ENCODE data around the gene FBXO17.
A peak's percentile ranks its signal among the peaks of the same experiment; 100 is the strongest.
"Not testable (repeated sequence)": the region's sequence is repeated elsewhere in the genome, so short reads cannot be mapped to it uniquely, and the experiment has no call there.

Gene FBXO17, protein sequence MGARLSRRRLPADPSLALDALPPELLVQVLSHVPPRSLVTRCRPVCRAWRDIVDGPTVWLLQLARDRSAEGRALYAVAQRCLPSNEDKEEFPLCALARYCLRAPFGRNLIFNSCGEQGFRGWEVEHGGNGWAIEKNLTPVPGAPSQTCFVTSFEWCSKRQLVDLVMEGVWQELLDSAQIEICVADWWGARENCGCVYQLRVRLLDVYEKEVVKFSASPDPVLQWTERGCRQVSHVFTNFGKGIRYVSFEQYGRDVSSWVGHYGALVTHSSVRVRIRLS

DNA sequence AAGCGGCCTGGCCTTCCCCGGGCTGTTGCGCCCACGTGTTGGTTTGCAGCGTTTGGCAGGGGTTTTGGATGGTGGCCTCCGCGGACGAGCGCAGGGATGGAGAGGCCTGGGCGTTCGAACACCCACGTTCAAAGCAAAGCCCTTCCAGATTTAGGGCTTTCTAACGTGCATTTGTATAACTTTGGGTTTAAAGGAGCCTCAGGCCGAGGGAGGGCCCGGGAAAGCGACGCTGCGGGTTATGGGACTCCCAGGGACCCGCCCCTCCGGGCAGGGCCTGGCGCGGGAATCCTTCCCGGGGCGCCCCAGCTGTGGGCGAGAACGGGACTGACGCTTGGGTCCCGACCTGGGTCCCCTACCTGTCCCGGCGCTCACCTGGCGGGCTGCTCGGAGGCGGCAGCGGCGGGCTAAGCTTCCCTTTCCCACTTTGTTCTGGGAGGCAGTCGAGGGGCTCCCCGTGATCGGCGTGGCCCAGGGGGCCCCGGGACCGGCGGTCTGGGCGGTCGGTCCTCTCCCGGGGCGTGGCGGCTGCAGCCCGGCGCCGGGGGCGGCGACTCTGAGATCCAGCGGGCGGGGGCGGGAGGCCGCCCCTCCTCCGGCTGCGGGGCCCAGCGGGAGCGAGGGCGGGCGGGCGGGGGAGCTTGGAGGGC is at the start of gene FBXO17:
Gene FBXO17 (minus strand): TSS at position 529 of the 647 bp plus-strand sequence. CDS start 25,423 bp downstream, outside the sequence.
- H3K4me3 Mint-ChIP-seq = peak within 1 kb of the TSS; percentile 67
- peaks cover 21% of the 10 kb centered on the region for H3K27me3 Mint-ChIP-seq
- H3K36me3 Mint-ChIP-seq = no peaks in the 10 kb centered on the region
- no peaks in the 10 kb centered on the region for H3K9me3 Mint-ChIP-seq (ENCODE audit: low read depth)
- no peak within 1 kb of the TSS for H3K27ac Mint-ChIP-seq
- H3K4me1 Mint-ChIP-seq (ENCODE audit: low read depth) = peaks cover 16% of the 10 kb centered on the region

DNA sequence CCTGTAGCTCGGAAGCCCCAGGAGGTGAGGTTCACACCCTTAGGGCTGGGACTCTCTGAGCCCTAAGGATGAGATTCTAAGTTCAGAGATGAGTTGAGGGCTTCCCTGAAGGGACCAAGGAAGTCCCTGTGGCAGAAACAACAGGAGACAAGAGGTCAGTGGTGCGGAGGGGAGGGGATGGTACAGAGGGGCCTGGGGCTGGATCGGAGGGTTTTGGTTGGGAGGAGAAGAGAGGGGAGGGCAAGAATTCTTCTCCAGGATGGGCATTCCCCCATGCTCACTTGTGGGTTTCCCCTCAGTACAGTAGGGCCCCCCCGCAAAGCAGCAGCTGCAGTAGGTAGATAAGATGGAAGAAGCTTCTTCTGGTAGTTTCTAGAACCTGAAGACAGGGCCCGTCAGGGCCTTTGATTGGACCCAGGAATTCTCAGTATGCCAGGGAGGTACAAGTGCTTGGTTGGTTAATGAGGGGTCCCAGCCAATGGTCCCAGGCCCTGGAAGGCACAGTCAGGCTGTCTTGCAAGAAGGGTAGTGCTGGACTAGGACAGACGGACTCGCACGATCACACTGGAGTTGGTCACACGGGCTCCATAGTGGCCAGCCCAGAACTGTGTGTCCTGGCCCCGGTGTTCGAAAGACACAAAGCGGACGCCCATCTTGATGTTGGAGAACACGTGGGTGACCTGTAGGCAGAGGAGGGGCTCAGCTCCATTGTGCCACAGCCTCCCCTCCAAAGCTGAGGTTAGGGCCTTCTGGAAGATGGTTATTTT is 49.5 kb upstream of the FBXO17 start:
- H3K4me3 Mint-ChIP-seq = no peak overlapping the region
- no peaks in the 10 kb centered on the region for H3K36me3 Mint-ChIP-seq
- H3K27ac Mint-ChIP-seq = no peak overlapping the region
- H3K27me3 Mint-ChIP-seq = peaks cover 7% of the 10 kb centered on the region
- H3K9me3 Mint-ChIP-seq (ENCODE audit: low read depth) = no peaks in the 10 kb centered on the region
- H3K4me1 Mint-ChIP-seq (ENCODE audit: low read depth) = no peaks in the 10 kb centered on the region

DNA sequence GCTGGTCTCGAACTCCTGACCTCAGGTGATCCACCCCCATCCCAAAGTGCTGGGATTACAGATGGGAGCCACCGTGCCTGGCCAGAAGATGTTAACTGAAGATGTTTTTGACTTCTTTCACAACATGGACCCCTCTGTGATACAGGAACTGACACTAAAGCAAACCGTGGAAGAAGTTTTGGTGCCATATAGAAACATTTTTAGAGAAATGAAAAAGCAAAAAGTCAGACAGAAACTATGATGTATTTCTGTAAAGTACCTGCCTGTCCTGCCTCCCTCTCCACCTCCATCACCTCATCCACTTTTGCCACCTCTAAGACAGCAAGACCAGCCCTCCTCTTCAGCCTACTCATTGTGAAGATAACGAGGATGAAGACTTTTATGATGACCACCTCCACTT is 45.5 kb upstream of the FBXO17 start:
- H3K4me1 Mint-ChIP-seq (ENCODE audit: low read depth) = no peaks in the 10 kb centered on the region
- peaks cover 8% of the 10 kb centered on the region for H3K27me3 Mint-ChIP-seq
- no peaks in the 10 kb centered on the region for H3K36me3 Mint-ChIP-seq
- no peaks in the 10 kb centered on the region for H3K9me3 Mint-ChIP-seq (ENCODE audit: low read depth)
- no peak overlapping the region for H3K27ac Mint-ChIP-seq
- H3K4me3 Mint-ChIP-seq = no peak overlapping the region

DNA sequence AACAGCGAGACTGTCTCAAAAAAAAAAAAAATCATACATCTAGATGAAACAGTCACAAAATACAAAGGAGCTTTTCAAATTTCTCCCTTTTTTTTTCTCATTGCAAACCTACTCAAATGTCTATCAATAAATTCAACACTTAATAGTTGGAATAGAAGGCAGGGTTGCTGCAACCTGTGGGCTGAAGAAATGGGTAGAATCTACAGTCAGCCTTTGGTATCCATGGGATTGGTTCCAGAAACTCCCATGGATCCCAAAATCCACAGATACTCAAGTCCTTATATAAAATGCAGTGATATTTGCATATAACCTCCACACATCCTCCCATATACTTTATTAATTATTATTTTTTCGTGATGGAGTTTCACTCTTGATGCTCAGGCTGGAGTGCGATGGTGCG is 42.1 kb upstream of the FBXO17 start:
- no peaks in the 10 kb centered on the region for H3K4me1 Mint-ChIP-seq (ENCODE audit: low read depth)
- no peaks in the 10 kb centered on the region for H3K9me3 Mint-ChIP-seq (ENCODE audit: low read depth)
- H3K27me3 Mint-ChIP-seq = peaks cover 8% of the 10 kb centered on the region
- no peak overlapping the region for H3K4me3 Mint-ChIP-seq
- H3K27ac Mint-ChIP-seq = no peak overlapping the region
- no peaks in the 10 kb centered on the region for H3K36me3 Mint-ChIP-seq

DNA sequence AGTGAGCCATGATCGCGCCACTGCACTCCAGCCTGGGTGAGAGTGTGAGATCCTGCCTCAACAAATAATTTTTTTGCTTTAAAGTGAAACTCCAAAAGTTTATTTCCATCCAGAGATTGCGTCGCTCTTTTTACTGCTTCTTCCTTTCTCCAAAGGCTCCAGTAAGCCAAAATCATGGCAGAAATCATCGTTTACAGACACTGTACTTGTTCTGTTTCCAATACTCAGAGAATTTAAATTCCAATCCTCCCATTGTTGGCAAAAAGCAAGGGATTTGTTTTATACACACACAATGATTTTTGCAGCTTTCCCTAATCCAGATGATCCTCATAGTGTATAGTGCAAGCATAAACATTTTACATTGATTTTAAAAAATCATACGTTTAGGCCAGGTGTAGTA is 41.5 kb upstream of the FBXO17 start:
- no peaks in the 10 kb centered on the region for H3K36me3 Mint-ChIP-seq
- H3K27me3 Mint-ChIP-seq = peaks cover 8% of the 10 kb centered on the region
- H3K27ac Mint-ChIP-seq = no peak overlapping the region
- H3K4me3 Mint-ChIP-seq = no peak overlapping the region
- no peaks in the 10 kb centered on the region for H3K4me1 Mint-ChIP-seq (ENCODE audit: low read depth)
- no peaks in the 10 kb centered on the region for H3K9me3 Mint-ChIP-seq (ENCODE audit: low read depth)

DNA sequence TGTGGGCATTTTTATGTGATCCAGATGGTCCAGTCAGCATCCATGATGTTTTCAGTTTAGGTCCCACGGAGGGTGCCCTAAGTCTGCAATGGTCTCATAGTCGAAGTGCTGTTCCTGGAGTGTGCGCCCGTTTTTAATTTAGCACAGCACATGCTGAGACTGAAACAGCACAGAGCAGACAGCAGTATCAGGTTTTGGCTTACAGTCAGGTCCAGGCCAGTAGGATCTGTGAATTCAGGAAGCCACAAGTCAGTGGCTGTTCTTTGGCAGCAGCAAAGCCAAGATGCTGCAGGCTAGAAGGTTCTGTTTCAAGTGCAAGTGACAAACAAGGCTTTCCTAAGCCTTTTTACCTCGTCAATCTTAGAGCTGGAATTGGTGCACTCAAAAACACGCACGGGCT is 38.5 kb upstream of the FBXO17 start:
- H3K36me3 Mint-ChIP-seq = no peaks in the 10 kb centered on the region
- peaks cover 4% of the 10 kb centered on the region for H3K27me3 Mint-ChIP-seq
- H3K27ac Mint-ChIP-seq = no peak overlapping the region
- no peaks in the 10 kb centered on the region for H3K9me3 Mint-ChIP-seq (ENCODE audit: low read depth)
- H3K4me3 Mint-ChIP-seq = no peak overlapping the region
- no peaks in the 10 kb centered on the region for H3K4me1 Mint-ChIP-seq (ENCODE audit: low read depth)

DNA sequence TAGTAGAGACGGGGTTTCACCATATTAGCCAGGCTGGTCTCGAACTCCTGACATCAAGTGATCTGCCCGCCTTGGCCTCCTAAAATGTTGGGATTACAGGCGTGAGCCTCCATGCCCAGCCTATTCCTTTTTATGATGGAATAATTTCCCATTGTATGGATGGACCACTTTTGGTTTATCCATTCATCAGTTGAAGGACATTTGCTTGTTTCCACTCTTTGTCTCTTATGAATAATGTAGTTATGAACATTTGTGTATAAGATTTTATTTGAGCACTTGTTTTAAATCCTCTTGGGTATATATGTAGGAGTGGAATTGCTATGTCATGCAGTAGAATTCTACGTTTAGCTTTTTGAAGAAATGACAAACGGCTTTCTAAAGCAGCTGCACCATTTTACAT is 33.5 kb upstream of the FBXO17 start:
- no peak overlapping the region for H3K4me3 Mint-ChIP-seq
- H3K27ac Mint-ChIP-seq = no peak overlapping the region
- H3K9me3 Mint-ChIP-seq (ENCODE audit: low read depth) = no peaks in the 10 kb centered on the region
- H3K36me3 Mint-ChIP-seq = no peaks in the 10 kb centered on the region
- H3K4me1 Mint-ChIP-seq (ENCODE audit: low read depth) = peaks cover 2% of the 10 kb centered on the region
- H3K27me3 Mint-ChIP-seq = peaks cover 4% of the 10 kb centered on the region

DNA sequence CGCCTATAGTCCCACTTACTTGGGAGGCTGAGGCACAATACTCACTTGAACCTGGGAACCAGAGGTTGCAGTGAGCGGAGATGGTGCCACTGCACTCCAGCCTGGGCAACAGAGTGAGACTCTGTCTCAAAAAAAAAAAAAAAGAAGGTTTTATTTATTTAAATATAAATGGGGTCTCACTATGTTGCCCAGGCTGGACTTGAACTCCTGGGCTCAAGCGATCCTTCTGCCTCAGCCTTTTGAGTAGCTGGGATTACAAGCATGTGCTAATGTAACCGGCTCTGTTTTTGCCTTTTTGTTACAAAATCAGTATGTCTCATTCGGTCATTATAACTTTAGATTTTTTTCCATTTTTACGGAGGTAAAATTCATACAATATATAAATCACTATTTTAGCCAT is 32.6 kb upstream of the FBXO17 start:
- Mint-ChIP-seq H3K27me3 (peaks cover 7% of the 10 kb centered on the region), H3K9me3 (ENCODE audit: low read depth) (no peaks in the 10 kb centered on the region), H3K4me1 (ENCODE audit: low read depth) (peaks cover 2% of the 10 kb centered on the region), H3K36me3 (no peaks in the 10 kb centered on the region), H3K4me3 (no peak overlapping the region), H3K27ac (no peak overlapping the region)

DNA sequence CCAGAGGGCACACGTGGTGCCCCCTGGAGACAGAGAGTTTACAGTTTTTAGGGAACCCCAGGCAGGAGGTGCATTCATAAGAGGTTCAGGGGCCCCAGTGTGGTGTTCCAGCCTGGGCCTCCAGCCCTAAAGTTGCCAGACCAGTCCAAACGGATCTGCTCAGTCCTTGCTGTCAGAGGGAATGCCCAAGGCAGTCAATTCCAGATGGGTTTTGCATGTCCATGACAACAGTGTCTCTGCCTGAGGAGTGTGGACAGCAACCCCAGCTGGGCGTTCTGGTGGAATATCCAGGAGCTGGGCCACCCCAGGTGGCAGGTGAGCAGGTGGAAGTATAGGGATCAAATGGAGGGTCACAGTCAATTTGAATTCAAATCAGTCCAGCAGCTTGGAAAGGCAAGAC is 31.6 kb upstream of the FBXO17 start:
- Mint-ChIP-seq H3K27ac (no peak overlapping the region), H3K9me3 (ENCODE audit: low read depth) (no peaks in the 10 kb centered on the region), H3K27me3 (peaks cover 10% of the 10 kb centered on the region), H3K4me1 (ENCODE audit: low read depth) (peaks cover 2% of the 10 kb centered on the region), H3K36me3 (no peaks in the 10 kb centered on the region), H3K4me3 (no peak overlapping the region)

DNA sequence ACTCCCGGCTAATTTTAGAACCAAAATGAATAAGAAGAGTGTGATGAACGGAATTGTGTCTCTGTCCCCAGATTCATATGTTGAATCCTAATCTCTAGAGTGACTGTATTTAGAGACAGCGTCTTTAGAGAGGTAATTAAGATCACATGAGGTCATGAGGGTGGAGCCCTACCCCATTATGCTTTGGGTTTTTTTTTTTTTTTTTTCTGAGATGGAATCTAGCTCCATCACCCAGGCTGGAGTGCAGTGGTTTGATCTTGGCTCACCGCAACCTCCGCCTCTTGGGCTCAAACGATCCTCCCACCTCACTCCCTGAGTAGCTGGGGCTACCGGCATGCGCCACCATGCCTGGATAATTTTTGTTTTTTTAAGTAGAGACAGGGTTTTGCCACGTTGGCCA is 28.9 kb upstream of the FBXO17 start:
- Mint-ChIP-seq H3K36me3 (no peaks in the 10 kb centered on the region), H3K9me3 (ENCODE audit: low read depth) (no peaks in the 10 kb centered on the region), H3K27me3 (peaks cover 10% of the 10 kb centered on the region), H3K27ac (no peak overlapping the region), H3K4me1 (ENCODE audit: low read depth) (peaks cover 2% of the 10 kb centered on the region), H3K4me3 (no peak overlapping the region)

DNA sequence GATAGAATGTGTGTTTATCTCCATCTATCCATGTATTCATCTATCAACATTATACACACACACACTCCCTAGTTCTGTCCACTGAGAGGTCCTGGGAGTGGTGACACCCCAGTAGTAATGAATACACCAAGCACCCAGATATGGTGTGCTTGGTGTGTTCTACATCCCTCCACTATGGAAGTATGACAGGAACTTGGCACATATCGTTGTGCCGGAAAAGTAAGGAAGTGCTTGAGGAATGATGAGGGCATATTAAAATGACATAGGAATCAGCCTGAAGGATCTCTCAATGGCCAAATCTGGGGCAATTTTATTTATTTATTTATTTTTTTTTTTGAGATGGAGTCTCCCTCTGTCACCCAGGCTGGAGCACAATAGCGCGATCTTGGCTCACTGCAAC is 28.3 kb upstream of the FBXO17 start:
- Mint-ChIP-seq H3K4me1 (ENCODE audit: low read depth) (peaks cover 2% of the 10 kb centered on the region), H3K27ac (no peak overlapping the region), H3K4me3 (no peak overlapping the region), H3K36me3 (no peaks in the 10 kb centered on the region), H3K27me3 (peaks cover 10% of the 10 kb centered on the region), H3K9me3 (ENCODE audit: low read depth) (no peaks in the 10 kb centered on the region)

DNA sequence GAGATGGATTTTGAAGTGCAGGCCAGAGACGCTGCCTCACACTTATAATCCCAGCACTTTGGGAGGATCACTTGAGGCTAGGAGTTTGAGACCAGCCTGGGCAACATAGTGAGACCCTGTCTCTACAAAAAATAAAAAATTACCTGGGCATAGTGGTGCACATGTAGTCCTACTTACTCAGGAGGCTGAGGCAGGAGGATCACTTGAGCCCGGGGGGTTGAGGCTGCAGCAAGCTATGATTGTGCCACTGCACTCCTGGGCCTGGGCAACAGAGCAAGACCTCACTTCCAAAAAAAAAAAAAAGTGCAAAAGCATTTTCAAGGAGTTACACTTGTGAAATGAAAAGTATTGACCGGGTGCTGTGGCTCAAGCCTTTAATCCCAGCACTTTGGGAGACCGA is 27.6 kb upstream of the FBXO17 start:
- H3K36me3 Mint-ChIP-seq = no peaks in the 10 kb centered on the region
- H3K27ac Mint-ChIP-seq = no peak overlapping the region
- no peak overlapping the region for H3K4me3 Mint-ChIP-seq
- H3K27me3 Mint-ChIP-seq = peaks cover 10% of the 10 kb centered on the region
- peaks cover 2% of the 10 kb centered on the region for H3K4me1 Mint-ChIP-seq (ENCODE audit: low read depth)
- H3K9me3 Mint-ChIP-seq (ENCODE audit: low read depth) = no peaks in the 10 kb centered on the region

DNA sequence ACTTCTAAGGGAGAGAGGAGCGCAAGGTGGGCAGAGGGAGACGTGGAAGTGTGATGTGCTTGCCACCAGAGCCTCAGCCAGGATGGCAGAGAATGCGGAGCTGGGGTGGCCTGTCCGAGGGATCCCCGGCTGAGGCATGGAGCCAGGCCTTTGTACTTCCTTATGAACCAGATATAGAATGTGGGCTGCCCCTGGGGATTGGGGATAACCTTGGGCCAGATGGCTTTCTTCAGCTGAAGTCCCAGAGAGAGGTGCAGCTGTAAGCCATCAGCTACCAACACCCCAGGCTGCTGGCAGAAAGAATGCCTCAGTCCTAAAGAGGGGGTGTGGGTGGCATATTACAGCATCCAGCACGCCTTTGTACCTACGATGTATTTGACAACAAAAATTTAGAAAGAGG is 25.5 kb upstream of the FBXO17 start:
- no peak overlapping the region for H3K27ac Mint-ChIP-seq
- peaks cover 10% of the 10 kb centered on the region for H3K27me3 Mint-ChIP-seq
- H3K4me3 Mint-ChIP-seq = no peak overlapping the region
- H3K9me3 Mint-ChIP-seq (ENCODE audit: low read depth) = no peaks in the 10 kb centered on the region
- H3K4me1 Mint-ChIP-seq (ENCODE audit: low read depth) = peaks cover 2% of the 10 kb centered on the region
- no peaks in the 10 kb centered on the region for H3K36me3 Mint-ChIP-seq

DNA sequence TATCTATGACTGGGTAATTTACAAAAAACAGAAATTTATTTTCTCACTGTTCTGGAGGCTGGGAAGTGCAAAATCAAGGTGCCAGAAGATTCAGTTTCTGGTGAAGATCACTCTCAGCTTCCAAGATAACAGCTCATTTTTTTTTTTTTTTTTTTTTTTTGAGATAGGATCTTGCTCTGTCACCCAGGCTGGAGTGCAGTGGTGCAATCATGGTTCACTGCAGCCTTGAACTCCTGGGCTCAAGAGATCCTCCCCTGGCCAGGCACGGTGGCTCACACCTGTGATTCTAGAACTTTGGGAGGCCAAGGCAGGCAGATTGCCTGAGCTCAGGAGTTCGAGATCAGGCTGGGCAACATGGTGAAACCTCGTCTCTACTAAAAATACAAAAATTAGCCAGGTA is 22.0 kb upstream of the FBXO17 start:
- not testable (repeated sequence) for H3K9me3 Mint-ChIP-seq (ENCODE audit: low read depth); H3K27me3 Mint-ChIP-seq; H3K27ac Mint-ChIP-seq; H3K4me3 Mint-ChIP-seq; H3K36me3 Mint-ChIP-seq; H3K4me1 Mint-ChIP-seq (ENCODE audit: low read depth)

DNA sequence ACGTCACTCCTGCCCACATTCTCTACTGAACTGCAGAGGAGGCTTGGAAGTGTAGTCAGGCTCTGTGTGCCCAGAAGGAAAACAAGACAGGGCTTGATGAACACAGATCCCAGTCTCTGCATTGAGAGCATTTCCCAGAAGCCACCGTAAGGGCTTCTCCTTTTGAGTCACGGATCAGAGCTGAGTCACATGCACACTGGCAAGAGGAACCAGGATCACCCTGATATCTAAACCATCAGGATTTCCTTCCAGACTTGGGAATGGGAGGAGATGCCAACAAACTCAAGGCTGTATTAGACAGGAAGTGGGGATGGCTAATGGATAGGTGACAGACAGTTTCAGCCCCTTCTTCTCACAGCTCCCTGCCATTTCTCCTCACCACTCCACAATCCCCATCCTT is 17.7 kb upstream of the FBXO17 start:
- Mint-ChIP-seq H3K27ac (no peak overlapping the region), H3K9me3 (ENCODE audit: low read depth) (no peaks in the 10 kb centered on the region), H3K4me3 (no peak overlapping the region), H3K4me1 (ENCODE audit: low read depth) (no peaks in the 10 kb centered on the region), H3K36me3 (no peaks in the 10 kb centered on the region), H3K27me3 (peaks cover 5% of the 10 kb centered on the region)

Data from activated naive CD8-positive, alpha-beta T cell (primary cell).